GM15510 (cell line): ENCODE measurements around the gene SPINK6.

Experiments used
- POLR2A ChIP-seq: IDR thresholded peaks from 3 replicates; pipeline ENCODE4 v1.6.1; 2011; ENCODE audit warnings: borderline replicate concordance; ENCODE audit not compliant: insufficient read length; ENCODE audit errors: extremely low read depth

The SPINK6 gene

DNA sequence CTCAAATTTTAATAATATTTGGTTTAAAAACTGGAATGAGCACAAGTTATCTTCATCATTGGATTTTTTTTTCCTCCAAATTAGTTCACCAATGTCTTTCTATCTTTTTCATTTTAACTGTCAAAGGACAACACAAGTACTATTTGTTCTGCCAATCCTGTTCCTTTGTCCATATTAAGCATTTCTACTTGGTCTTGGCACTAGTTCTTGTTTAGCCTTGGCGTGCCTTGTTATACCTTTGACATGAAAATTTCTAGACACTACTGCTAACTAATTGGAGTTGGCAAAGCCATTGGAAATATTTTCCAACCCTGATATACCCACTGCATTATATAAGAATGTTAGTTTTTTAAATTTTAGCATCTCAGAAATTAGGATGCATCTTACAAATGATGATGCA is 3.8 kb downstream of the SPINK6 start:
- TF ChIP-seq POLR2A: no peak

DNA sequence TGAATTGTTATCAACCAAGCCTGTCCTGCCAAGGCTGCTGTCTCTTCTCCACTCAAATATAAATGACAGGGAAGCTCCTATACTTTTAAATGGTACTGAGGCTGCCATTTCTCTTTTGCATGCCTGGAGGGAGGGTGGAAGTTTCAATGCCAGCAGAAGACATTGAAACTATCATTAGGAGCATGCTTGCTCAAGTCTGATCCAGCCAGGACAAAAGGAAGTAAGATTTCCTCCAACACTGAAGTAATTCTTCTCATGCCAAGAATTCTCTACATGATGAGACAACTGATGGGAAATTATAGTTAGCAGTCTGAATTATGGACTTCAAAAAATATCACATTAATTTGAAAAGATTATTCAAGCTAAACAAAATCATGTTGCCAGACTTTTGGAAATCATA is 5.4 kb downstream of the SPINK6 start:
- no peak for TF ChIP-seq POLR2A

DNA sequence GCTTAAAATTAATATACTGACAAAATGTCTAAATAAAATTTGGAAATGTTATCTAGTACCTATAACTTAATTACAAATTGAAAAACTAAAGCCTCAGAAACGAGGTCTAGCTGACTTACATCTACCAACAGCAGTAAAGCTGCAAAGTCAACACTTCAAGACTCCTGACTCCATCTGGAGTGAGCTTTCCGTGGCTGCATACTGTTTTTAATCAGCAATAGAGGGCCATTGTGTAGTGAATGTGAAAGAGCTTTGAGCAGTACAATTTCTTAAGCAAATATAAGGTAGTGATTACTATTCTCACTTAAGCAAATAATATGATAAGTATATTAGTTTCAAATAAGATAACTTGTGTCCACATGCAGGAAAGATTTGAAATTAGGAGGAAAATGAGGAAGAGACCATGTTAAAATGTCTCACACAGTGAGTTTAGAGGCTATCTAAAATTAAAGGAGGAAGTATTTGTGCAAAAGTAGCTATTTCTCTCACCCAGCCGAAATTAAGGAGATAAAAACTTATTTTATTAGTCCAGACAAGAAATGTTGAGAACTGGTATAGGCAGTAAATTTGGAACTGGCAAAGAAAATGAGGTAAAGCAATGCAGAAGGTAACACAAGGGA is 6.4 kb downstream of the SPINK6 start:
- TF ChIP-seq POLR2A: no peak

DNA sequence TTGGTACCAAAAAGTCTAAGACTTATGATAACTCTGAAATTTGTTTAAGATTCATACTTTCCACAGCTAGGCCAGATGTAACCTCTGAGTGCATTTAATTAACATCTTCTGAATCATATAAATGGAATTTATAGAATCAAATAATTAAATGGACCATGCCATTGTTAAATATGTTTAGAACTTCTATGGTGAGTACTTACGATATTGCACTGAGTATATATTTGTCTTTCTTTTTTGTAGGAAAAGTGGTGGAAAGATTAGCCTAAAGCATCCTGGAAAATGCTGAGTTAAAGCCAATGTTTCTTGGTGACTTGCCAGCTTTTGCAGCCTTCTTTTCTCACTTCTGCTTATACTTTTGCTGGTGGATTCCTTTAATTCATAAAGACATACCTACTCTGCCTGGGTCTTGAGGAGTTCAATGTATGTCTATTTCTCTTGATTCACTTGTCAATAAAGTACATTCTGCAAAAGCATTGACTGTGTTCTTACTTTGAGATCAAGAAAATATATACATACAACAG is 11.9 kb downstream of the SPINK6 start:
- TF ChIP-seq POLR2A: no peak

DNA sequence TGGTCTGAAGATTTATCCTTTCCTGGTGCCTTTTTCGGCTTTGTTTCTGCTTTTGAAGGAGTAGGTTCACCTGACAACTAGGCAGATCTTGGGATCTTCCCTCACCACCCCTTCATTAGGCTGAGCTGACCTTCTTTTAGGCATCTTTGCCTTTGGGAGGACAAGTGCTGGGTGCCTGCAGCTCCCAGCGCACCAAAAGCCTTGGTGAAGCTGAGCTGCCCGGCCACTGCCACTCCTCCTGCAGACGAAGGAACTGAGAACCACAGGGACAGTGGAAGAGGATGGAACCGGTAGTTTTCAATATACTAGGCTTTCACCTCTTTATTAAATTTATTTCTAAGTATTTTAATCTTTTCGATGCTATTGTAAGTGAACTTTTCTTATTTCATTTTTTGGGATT is 18.7 kb downstream of the SPINK6 start:
- no peak for TF ChIP-seq POLR2A

DNA sequence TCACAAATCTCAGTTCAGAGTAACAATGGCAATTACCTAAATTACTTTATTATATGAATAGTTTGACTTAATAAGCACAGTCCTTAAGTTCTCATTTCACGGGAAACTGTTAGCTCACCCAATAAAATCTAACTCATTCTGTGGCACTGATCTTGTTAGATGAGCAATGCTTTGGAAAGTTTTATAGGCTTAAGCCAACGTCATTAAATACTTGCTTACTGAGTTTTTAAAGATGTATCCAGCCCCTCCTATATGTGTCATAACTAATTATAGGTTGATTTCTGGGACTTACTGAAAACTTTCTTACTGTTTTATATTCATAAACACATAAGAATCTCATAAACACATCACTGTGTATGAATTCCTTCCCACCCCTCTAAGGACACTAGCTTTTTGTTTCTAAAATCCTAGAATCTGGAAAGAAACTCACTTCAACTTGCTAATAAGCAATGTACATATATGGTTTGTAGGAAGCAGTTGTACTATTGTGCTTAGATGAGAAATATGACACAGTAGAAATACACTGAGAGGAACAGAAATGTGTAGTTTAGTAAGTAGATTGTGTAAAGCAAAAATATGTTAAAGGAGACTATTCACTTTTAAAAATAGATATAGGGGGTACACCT is 21.4 kb downstream of the SPINK6 start:
- TF ChIP-seq POLR2A: no peak

DNA sequence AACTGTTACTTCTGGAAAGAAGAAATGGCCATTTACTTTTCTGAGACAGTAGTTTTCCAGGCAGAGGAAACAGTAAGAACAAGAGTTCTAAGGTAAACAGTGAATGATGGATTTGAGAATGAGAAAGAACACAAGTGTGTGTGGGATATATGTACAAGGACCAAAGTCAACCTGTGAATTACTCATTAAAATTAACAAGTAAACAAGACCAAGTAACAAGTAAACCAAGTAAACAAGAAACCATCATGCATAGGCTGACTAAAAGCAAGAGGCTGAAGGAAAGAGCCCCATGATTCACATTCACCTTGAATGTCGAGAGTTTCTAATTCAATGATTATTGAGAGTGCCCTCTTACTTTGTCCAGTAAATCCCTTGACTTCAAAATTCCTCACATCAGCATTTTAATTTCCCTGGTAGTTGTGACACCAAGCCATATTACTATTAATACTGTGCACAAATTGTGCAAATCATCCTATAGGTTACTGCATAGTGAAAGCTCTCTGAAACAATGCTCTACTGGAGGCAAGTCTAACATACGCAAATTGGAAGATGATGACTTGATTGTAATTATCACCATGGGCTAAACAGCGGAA is 25.6 kb downstream of the SPINK6 start:
- TF ChIP-seq POLR2A: no peak

DNA sequence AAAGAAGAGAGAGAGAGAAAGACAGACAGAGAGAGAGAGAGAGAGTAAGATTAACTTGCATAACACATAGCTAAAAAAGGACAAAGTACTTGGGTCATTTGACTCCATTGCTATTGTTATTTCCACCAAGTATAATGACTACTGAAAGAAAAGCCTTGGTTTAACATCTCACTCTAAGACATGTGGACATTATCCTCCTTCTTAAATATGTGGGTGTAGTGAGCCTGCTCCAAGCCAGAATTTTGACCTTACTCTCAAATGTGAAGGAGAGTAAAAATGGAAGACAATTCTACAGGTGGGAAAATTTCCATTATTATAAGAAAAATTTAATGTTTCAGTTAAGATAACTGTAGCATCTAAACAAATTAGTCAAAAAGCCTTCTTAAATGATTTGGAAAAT is 27.0 kb downstream of the SPINK6 start:
- no peak for TF ChIP-seq POLR2A

DNA sequence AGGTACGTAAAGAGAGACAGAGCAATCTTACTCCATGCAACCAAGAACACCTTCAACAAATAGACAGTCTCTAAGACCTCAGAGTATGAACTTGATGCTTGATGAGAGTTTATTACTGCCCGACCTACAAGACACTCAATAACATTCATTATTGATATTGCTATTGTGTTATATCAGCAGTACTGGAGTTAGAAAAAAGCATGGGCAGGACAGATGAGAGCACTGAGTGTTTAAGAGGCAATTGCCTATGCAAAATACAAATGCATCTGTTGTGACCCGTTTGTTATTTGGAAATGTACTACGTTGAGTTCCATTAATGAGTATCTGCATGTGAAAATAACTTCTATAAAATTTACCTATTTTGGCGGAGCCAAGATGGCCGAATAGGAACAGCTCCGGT is 27.4 kb downstream of the SPINK6 start:
- TF ChIP-seq POLR2A: no peak

DNA sequence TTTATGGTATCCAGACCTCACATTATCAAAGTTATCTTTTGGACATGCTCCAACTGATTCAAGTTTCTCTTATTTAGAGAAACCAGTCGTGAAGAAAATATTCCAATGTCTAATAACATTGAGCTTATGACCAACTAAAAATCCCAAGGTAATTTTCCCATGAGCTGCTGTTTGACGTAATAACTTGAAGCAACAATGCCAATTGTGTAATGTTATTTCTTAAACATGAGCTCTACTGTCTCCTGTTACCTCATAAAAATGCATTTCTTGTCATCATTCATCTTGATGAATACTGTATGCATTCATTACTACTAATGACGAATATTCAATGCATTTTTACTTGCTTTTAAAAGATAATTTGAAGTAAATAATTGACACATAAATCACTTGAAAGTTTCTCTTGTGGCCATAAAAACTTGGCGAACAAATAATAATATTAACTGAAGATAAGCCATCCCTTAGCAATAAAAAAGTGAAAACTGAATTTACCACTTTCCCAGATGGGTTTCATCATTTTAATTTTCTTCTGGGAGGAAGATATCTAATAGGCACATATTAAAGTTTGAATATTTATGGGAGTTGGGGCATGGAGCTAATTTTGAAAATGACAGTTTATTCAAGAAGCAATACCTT is 35.1 kb downstream of the SPINK6 start:
- no peak for TF ChIP-seq POLR2A

DNA sequence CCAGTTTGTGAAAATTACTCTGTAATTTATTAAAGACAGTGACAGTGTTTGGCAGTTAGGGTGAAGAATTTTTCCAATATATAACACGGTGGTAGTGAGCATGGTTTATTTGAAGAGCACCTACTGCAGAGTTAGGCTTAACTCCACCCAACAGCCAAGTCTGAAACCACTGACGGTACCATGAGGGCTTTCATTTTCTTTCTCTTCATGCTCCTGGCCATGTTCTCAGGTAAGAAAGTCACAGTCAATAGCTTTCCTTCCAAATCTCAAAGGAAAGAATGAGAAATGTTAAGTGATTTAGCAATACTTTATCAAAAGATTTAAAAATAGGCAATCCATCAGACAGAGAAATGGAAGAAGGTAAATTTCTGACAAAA is 35.6 kb downstream of the SPINK6 start, which contains the start of gene MARCOL:
MARCOL (plus strand) TSS at position 108 of the 377 bp plus-strand sequence; CDS start at position 181, 73 bp downstream.
- no peak for TF ChIP-seq POLR2A

DNA sequence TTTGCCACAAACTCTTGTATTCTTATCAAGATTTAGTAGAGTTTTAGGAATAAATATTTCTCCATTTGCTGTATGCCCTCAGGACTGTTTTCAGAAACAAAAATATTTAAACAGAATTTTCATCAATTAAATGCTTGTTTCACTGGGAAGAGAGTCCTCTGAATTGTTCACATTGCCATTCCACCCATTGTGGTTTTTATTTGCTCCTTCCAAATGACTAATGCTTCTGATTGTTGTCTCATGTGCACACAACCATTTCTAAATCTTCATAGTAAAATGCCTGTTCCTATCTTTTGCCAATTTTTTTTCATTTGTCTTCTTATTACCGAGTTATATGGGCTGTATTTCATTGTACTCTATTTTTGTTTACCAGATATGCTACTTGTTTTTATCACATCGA is 46.1 kb downstream of the SPINK6 start:
- no peak for TF ChIP-seq POLR2A

DNA sequence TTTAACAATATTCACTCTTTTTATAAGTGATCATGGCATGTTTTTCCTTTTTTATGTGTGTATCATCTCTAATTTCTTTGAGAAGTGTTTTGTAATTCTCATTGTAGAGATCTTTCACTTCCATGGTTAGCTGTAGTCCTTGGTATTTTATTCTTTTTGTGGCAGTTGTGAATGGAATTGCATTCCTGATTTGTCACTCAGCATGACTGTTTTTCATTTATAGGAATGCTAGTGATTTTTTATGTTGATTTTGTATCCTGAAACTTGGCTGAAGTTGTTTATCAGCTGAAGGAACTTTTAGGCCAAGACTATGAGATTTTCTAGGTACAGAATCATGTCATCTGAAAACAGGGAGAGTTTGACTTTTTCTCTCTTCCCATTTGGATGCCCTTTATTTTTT is 52.6 kb downstream of the SPINK6 start:
- TF ChIP-seq POLR2A: no peak

DNA sequence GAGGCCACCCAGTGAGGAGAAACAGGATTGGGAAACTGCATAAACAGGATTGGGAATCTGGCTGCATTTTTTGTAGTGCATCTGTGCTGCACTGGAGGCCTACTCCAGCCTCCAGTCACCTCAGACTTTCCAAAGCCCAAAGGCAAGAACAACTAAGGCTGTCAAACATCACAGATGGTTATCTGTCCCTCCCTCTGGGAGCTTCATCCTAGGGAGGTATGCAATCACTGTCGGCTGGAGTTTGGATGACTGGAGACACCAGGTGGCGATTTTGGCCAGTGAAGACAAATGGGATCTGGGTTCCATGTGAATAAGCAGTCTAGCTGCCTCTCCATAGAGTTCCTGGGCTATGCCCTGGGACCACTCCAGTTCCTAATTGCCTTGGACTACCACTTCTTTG is 56.4 kb downstream of the SPINK6 start:
- TF ChIP-seq POLR2A: no peak

DNA sequence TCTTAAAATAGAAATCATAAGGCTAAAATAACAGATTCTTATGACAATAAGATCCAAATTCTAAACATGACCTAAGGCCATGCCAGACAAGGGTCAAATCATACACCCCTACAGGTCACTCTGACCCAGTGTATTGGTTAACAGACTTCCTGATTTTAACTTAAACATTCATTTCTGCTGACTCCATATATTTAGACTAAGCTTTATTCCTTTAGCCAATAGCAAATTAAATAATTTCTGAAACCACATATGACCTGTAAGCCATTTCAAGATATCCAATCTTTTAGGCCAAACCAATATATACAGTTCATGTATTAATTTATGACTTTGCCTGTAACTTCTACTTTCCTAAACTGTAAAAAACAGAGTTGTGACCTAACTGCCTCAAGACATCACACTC is 58.4 kb downstream of the SPINK6 start:
- no peak for TF ChIP-seq POLR2A
